GM19467 (cell line): Measurements from ENCODE around the gene CPXM2.
A peak's percentile ranks its signal among the peaks of the same experiment; 100 is the strongest.

Experiments
- ATAC-seq: cut with Tn5 transposase; IDR thresholded peaks from one replicate; pipeline ENCODE4 v1.9.1; 2021; ENCODE audit warnings: mild to moderate bottlenecking, moderate library complexity; ENCODE audit not compliant: unreplicated experiment

CPXM2 gene

DNA sequence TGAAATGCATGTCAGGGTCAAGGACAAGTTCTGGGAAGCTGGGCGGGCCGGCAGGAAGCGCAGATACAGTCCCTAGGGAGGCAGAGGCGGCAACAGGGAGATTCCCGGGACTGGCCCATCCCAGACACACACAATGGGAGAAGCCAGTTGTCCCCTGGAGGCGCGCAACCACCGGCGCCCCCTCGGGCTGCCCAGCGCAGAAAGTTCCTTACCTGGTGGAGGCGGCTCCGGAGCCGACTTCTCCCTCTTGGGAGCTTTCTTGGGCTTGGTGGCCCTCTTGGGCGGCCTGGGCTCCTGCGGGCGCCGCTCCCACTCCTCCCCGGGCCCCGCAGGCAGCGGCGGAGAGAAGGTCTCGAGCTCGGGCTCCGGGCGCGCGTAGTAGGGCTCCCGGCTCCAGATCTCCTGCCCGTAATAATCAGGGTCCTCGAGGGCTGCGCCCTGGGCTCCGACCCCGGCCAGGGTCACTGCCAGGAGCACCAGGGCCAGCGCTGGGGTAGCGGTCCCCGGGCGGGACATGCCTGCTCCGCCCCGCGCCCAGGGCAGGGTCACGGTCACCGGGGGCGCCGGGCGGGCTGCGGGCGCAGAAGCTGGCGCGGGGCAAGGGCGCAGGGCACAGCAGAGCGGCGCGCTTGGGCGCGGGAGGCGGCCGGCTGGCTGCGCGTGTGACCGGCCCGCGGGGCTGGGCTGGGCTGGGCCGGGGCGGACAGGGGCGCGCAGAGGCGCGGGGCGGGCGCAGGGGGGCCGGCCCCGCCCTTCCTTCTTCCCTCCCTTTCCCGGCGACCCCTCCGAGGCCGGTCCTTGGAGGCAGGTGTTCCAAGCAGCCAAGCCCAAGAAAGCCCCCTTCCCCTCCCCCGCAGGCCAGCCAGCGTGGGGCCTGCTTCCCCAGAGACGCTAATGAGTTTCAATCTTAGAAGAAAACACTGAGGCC, at the start of gene CPXM2:
Gene CPXM2, minus strand, starts transcription at position 664 of the 928 bp plus-strand sequence. Its CDS starts 148 bp downstream, at position 516.
- ATAC-seq: no peak

DNA sequence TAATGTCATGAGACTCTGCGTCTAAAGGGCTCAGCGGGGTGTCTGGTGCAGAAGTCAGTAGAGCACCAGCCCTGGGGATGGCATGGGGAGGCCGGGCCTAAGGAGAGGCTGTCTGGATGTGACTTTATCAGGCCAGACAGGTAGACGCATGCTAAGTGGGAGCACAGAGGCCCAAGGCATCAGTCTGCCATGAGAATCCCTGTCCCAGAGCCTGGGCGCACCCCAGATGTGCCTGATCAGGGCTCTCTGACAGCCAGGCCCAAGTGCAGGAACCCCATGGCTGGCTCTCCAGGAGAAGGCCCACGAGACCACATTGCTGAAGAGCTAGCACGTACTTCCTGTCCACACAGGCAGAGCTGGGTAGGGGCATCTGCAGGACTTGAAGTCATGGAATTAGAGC, 48.0 kb upstream of the CPXM2 start:
- no peak for ATAC-seq

DNA sequence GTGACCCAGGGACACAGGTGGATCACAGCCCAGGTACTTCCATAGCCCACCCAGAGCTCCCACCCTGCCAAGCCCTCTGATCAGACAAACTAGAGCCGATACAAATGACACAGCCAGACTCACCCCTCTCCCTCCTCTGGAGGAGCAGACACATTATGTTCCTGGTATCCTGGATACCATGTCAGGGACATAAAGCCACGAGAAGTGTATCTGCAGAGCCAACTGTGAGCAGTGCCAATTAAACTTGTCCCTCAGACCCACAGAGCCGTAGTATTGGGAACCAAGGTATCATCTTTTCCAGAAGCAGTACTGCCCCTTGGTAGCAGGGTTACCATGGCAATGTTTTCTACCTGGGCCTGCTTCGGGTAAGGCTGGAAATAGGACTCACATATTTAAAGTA, 47.3 kb upstream of the CPXM2 start:
- no peak for ATAC-seq

DNA sequence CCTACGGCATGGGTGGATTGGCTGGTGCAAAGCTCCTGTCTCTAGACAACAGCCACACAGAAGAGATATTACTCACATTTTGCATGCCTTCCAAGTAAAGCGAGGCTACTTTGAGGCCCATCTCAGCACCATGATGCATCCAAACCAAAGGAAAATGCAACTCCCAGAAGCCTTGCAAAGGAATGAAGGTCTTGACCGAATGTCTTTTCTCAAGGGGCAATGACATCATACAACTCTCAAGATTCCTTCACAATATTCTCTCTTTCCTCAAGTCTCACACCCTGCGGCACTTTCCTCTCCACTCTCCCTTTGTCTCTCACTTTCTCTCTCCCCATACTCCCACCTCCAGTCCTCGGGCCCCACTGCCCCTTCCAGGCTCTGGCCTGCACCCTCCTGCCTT, 44.8 kb upstream of the CPXM2 start:
- no peak for ATAC-seq

DNA sequence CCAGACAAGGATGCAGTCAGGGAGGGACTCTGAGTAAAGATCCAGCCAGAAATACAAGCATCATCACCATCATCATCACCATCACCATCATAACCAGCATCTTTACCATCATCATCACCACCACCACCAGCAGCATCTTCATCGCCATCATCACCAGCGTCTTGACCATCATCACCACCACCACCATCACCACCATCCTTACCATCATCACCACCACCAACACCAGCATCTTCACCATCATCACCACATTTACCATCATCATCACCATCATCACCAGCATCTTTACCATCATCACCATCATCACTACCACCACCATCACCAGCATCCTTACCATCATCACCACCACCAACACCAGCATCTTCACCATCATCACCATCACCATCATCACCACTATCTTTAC, 44.1 kb upstream of the CPXM2 start:
- no peak for ATAC-seq

DNA sequence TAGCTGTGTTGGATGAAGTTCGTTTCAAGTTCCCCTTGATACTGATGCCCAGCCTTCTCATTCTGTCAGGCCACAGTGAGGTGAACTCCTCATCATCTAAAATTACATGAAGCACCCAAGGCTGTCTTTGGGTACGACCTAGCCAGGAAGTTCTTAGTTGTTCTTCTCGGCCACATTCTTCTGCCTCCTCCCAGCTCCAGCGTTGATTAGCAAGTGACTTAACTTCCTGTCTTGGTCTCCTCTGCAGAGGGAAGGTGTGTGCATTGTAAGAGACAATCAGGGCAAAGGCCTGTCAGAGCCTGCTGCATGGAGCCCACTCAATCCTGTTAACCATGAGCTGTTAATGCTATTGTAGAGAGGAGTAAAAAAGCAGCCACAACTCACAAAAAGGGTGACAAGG, 43.2 kb upstream of the CPXM2 start:
- no peak for ATAC-seq

DNA sequence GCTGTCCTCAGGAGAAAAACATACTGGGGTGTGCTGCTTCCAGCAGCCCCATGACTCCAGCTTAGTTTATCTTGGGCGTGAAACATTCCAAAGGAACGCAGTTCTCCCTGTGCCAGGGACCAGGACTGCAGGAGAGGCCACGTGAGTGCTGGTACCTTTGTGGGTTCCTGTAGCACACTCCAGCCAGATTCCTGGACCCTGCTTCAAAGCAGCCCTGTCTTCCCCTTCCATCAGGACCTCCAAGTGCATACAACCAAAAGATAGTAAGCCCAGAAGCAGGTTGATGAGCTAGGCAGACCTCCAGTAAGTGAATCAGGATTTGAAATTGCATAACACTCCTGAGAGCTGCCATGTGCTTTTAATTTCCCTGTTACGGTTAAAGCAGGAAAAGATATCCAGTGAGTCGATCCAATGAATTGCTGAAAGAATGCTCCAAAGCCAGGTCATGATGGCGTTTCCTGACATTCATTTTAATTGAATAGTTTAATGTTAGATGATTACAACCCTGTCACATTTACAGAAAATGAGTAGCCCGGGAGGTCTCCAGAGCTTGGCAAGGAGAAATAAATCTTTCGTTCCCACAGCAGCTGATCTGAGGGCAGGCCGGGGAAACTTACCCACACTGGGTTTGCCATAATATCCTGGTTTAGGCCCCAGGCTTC, 38.9 kb upstream of the CPXM2 start:
- ATAC-seq: no peak

DNA sequence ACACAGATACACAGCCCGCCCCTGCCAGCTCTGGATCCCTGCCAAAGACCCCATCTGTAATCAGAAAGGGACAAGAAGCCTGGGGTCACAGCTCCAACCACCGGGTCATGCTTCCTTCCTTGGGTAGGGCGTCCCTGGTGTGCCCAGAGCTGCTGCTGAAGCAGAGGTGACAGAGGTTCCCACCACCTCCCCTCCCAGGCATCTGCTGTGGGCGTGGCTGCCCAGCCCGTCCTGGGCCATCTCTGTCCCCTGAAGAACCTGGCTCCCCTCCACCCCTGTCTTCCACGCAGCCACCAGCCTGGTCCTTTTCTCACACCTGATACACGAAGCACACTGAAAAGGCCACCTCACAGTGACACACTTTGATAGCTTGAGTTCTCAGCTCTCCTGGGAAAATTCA, 38.2 kb upstream of the CPXM2 start:
- no peak for ATAC-seq

DNA sequence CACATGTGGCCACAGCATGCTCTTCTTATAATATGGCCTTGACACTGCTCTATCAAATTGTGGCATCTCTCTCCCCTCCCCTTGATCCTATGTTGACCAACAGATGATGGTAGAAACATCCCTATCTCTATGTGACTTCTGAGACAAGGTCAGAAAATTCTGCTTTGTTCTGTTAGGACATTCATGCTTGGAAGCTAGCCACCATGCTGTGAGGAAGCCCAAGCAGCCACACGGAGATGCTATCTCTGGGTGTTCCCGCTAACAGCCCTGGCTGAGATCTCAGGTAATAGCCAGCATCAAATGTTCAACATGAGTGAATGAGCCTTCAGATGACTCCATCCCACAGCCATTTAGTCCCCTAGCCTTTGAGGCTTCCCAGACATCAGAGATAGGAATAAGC, 36.8 kb upstream of the CPXM2 start:
- no peak for ATAC-seq

DNA sequence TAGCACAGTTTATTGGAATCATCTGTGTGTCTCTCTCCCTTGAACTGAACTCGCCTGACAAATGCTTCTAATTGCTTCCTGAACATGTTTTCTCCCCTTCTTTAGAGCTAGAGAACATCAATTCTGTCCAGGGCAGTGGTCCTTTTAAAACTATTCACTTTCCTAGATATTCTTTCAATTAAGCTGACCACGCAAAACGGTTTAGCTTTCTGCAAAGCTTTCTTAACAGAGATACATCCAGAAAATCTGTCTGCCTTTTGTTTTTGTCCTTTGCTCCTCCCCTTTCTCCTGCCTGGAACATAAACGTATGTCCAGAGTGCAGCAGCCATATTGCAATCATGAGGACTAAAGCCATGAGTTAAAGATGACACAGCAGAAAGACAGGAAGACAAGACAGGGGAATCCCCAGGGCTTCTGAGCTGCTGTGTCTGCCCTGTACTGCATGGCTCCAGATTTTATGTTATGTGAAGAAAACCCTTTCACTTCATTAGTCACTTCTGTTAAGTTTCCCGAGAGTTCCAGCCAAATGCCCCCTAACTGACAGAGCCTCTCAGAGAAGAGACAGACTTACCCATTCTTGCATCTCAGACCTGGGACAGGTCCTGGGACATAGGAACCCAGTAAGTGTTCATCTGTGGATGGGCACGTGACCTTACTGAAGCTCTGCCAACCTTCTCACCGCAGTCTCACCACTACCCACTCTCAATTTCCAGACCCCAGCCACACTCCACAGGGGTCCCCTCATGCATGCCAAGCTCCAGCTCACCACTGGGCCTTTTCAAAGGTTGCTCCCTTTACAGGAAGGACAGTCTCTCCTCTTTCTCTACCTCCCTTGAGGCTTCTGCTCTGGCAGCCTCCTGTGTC, 35.0 kb upstream of the CPXM2 start:
- ATAC-seq: peak; percentile 56

DNA sequence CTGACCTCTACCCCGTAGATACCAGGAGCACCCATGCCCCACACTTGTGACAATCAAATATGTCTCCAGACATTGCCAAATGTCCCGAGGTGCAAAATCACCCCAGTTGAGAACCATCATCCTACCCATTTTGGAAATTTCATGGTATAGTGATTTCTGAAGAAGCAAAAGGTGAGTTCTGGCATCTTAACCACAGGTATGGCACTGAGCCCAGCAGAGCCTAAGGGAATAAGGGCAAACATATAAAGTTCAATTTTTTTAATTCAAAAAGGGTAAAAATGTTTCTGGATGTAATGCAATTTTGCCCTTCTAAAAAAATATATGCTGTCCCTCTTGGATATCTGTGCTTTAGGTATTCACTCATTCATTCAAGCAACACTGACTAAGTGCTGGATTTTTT, 30.5 kb upstream of the CPXM2 start:
- no peak for ATAC-seq

DNA sequence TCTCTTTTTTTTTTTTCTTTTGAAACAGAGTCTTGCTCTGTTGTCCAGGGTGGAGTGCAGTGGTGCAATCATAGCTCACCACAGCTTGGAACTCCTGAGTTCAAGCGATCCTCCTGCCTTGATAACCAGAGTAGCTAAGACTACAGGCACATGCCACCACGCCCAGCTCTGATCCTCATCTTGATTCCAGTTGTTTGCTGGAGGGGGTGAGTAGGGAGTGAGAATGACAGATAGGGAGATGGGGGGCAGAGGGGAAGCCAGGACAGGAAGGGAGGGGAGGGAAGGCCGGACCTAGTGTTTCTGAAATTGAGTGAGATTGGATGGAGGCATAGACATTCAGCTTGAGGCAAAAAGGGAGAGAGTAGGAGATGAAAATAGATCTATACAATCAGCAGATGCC, 25.2 kb upstream of the CPXM2 start:
- no peak for ATAC-seq

DNA sequence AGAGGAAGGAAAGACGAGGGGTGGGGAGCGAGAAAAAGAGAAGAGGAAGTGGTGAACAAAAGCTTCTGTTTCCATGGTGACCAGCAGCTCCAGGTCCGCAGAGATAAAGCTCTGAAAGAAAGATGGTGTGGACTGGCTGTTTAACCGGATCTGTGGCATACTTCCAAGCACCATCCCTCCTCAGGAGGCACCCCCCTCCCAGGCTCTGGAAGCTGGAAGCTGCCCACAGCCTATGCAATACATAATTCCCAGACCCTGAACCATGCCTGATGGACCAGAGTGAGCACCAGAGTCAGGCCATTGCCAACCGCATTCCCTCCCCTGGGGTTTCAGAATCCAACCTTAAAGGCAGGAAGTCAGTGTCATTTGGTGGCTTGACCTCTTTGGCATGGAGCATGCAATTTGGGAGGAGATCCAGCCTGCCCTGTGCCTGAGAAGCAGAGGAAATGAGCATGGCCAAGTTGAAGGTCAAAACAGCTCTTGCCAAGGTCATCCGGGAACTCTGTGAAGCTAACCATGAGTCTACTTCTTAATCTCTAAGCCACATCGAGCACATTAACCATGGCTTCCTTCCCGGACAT, 22.2 kb upstream of the CPXM2 start:
- ATAC-seq: no peak

DNA sequence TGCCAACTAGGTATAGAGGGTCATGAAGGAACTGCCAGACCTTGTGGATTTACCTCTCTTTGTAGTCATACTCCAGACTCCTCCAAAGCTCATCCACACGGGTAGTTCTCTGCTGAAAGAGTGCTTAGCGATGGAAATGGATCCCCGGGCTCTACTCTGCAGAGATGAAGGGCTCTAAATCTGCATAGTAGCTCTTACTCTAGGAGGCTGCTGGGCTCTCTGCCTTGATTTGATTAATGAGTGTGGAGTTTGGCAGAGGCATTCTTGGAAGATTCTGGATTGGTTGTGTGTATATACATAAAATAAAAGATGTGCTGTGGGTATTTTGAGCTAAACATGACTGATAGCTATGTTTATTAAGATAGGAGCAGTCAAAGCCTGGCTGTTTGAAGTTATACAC, 21.3 kb upstream of the CPXM2 start:
- ATAC-seq: no peak

DNA sequence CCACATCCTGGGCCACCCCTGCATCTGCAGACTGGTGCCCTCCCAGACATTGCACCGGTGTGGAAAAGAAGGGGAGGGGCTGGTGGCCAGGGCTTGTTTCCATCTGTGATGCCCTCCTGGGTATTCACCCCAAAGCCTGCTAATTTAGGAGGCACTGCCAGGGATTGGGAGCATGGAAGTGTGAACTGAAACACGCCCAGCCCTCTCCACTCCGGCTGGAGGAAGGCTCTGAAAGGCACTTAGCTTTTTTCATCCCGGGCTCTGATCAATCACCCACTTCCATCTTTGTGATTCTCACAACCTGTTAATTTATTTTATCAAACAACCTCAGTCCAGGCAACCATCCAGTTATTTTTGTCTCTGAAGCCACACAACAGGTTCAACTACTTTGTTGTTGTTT, 20.9 kb upstream of the CPXM2 start:
- no peak for ATAC-seq

DNA sequence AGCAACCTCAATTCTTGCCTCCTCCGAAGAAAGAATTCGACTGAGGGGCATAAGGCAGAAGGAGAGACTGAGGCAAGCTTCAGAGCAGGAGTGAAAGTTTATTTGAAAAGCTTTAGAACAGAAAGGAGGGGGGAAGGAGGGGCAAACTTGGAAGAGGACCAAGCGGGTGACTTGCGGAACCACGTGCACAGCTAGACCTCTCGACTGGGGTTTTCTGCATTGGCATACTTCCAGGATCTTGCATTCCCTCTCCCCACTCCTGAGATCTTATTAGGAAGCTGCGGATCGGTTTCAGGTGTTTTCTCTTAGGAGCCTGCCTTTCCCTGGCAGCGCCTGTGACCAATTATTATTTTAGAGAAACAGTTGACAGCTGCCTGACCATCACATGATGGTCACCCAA, 20.3 kb upstream of the CPXM2 start:
- no peak for ATAC-seq

DNA sequence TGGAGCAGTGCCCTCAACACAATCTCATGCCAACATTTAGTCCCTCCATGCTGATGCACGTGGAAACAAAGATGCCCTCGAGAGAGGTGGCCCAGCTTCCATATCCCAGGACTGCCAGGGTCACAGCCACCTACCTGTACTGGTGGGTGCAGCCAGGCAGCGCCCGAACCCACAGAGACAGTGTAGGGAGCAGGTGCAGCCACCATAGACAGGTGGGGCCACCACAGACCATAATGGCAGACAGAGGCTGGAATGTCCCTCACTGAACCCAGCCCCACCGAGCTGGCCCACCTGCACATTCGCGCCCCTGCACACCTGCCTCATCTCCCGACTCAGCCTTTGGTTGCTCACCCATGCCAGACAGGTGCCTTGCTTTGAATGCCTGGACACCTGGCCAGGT, 18.3 kb upstream of the CPXM2 start:
- no peak for ATAC-seq

DNA sequence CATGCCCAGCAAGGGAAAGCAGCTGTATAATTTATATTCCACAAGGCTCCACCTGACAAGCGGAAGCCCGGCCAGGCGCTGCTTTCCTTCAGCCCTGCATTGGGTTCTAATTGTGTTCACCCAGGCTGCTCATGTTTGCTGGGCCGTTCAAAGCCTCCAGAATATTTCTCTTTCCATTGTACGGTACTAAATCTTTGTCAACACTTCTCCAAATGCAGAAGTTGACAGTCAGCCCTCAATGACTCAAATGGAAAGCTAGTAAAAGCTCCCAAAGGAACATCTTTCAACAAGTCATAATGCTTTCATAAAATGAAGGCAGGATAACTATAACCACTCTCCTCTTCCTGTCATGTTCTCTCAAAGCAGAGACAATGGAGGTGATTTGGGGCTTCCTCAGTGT, 17.8 kb upstream of the CPXM2 start:
- no peak for ATAC-seq

DNA sequence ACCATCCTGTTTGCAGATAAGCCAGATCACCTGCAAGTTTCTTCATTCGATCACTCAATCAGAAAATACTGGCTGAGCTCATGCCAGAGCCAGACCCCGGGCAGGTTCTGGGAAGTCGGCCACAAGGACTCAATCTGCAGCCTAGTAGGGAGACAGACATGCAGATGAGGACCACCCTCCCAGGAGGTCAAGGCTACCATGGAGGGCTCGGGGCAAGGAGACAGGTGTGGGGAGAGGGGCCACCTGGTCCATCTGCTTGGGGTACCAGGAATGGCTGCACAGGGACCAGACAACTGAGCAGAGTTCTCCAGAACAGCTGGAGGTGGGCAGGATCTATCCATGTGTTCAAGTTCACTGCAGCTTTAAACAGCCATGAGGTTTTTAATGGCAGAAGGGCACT, 16.8 kb upstream of the CPXM2 start:
- ATAC-seq: no peak

DNA sequence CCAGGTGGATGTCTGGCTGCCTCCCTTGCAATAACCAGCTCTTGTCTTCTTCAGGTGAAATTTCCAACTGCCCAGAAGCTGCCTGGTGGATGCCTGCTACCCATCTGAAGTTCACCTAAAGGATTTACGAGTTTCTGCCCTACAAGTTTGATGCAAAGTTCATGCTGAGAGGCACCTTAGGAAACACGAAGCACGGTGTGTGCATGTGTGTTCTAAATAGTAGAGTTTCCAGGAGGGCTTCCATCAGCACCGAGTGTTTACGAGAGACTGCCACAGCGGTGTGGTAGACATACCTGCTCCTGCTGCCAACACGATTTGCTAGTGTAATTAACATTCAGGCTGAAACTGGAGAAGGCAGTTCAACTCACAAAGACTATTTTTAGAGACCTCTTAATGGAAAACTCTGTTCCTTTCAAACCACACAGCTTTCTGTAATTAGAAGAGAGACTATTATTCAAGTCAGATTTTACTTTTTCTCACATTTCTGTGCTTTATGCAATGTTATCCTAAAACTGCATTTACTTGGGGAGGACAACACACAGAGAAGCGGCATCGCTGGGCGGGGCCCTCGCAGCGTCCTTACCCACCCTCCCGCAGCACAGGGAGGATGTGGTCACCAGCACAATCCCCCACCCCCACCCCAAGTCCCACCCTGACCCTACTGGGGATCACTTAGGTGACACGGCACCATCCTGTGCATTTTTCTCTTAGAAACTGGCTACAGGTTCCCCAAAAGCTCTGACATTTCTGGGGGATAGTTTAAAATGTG, 15.5 kb upstream of the CPXM2 start:
- ATAC-seq: no peak
